ENCODE measurements around the gene DTD1. TPM values are rescaled to one million over a fixed set of nuclear protein-coding genes. Genes with fewer than 3 reads are reported as not detected.

The DTD1 gene
- total RNA-seq, 1 experiment from 2014 or later = 57.2 TPM

GRCh38 chr20:18795366-18795765 lies 207.5 kb downstream of the DTD1 start:
- DNase-seq (ENCODE audit: low read depth in 1 of 2, low spot score in 2 of 2) = no peak
- no peaks in the 10 kb centered on the region for H3K9me3 ChIP-seq (replicated peaks)
- no peak overlapping the region for H3K4me3 ChIP-seq
- H3K36me3 ChIP-seq = peaks cover 2% of the 10 kb centered on the region; the same call in 1 of the 2 replicates
- no peaks in the 10 kb centered on the region for H3K27me3 ChIP-seq (replicated peaks)
- peaks cover 5% of the 10 kb centered on the region for H3K4me1 ChIP-seq (replicated peaks)
- H3K27ac ChIP-seq = no peak overlapping the region

- no peak overlapping the region for H3K4me3 ChIP-seq
- no peak for DNase-seq (ENCODE audit: low read depth in 1 of 2, low spot score in 2 of 2)
- H3K36me3 ChIP-seq = peaks cover 2% of the 10 kb centered on the region; the same call in 1 of the 2 replicates
- no peaks in the 10 kb centered on the region for H3K27me3 ChIP-seq (replicated peaks)
- no peaks in the 10 kb centered on the region for H3K9me3 ChIP-seq (replicated peaks)
- peaks cover 5% of the 10 kb centered on the region for H3K4me1 ChIP-seq (replicated peaks)
- H3K27ac ChIP-seq = no peak overlapping the region
These were observed 208.5 kb downstream of the DTD1 start for GRCh38 chr20:18796282-18796833.

GRCh38 chr20:18801516-18801915 lies 213.7 kb downstream of the DTD1 start:
- no peaks in the 10 kb centered on the region for H3K4me1 ChIP-seq (replicated peaks)
- H3K9me3 ChIP-seq (replicated peaks) = no peaks in the 10 kb centered on the region
- H3K4me3 ChIP-seq = no peak overlapping the region
- no peak overlapping the region for H3K27ac ChIP-seq
- H3K27me3 ChIP-seq (replicated peaks) = no peaks in the 10 kb centered on the region
- DNase-seq (ENCODE audit: low read depth in 1 of 2, low spot score in 2 of 2) = no peak
- no peaks in the 10 kb centered on the region for H3K36me3 ChIP-seq

- no peaks in the 10 kb centered on the region for H3K4me1 ChIP-seq (replicated peaks)
- no peaks in the 10 kb centered on the region for H3K36me3 ChIP-seq
- DNase-seq (ENCODE audit: low read depth in 1 of 2, low spot score in 2 of 2) = no peak
- no peaks in the 10 kb centered on the region for H3K9me3 ChIP-seq (replicated peaks)
- H3K4me3 ChIP-seq = no peak overlapping the region
- H3K27me3 ChIP-seq (replicated peaks) = no peaks in the 10 kb centered on the region
- no peak overlapping the region for H3K27ac ChIP-seq
These were observed 214.3 kb downstream of the DTD1 start for GRCh38 chr20:18802012-18802634.

- H3K4me3 ChIP-seq = no peak overlapping the region
- no peaks in the 10 kb centered on the region for H3K36me3 ChIP-seq
- H3K9me3 ChIP-seq (replicated peaks) = no peaks in the 10 kb centered on the region
- no peaks in the 10 kb centered on the region for H3K27me3 ChIP-seq (replicated peaks)
- DNase-seq (ENCODE audit: low read depth in 1 of 2, low spot score in 2 of 2) = no peak
- H3K27ac ChIP-seq = no peak overlapping the region
- H3K4me1 ChIP-seq (replicated peaks) = no peaks in the 10 kb centered on the region
These were observed 218.0 kb downstream of the DTD1 start for GRCh38 chr20:18805881-18806280.

GRCh38 chr20:18808712-18809111 lies 220.9 kb downstream of the DTD1 start:
- DNase-seq (ENCODE audit: low read depth in 1 of 2, low spot score in 2 of 2) = no peak
- Histone ChIP-seq H3K36me3 (no peaks in the 10 kb centered on the region), H3K27ac (no peak overlapping the region), H3K9me3 (replicated peaks) (no peaks in the 10 kb centered on the region), H3K4me3 (no peak overlapping the region), H3K27me3 (replicated peaks) (no peaks in the 10 kb centered on the region), H3K4me1 (replicated peaks) (no peaks in the 10 kb centered on the region)

- Histone ChIP-seq H3K27ac (no peak overlapping the region), H3K27me3 (replicated peaks) (no peaks in the 10 kb centered on the region), H3K4me3 (no peak overlapping the region), H3K36me3 (no peaks in the 10 kb centered on the region), H3K4me1 (replicated peaks) (no peaks in the 10 kb centered on the region), H3K9me3 (replicated peaks) (no peaks in the 10 kb centered on the region)
- DNase-seq (ENCODE audit: low read depth in 1 of 2, low spot score in 2 of 2) = no peak
These were observed 223.3 kb downstream of the DTD1 start for GRCh38 chr20:18811186-18811585.

- H3K27ac ChIP-seq = no peak overlapping the region
- no peak for DNase-seq (ENCODE audit: low read depth in 1 of 2, low spot score in 2 of 2)
- H3K36me3 ChIP-seq = no peaks in the 10 kb centered on the region
- H3K4me3 ChIP-seq = no peak overlapping the region
- H3K27me3 ChIP-seq (replicated peaks) = no peaks in the 10 kb centered on the region
- no peaks in the 10 kb centered on the region for H3K4me1 ChIP-seq (replicated peaks)
- no peaks in the 10 kb centered on the region for H3K9me3 ChIP-seq (replicated peaks)
These were observed 224.1 kb downstream of the DTD1 start for GRCh38 chr20:18811904-18812303.

- Histone ChIP-seq H3K4me1 (replicated peaks) (no peaks in the 10 kb centered on the region), H3K36me3 (no peaks in the 10 kb centered on the region), H3K4me3 (no peak within 1 kb of the TSS), H3K9me3 (replicated peaks) (no peaks in the 10 kb centered on the region), H3K27ac (no peak within 1 kb of the TSS), H3K27me3 (replicated peaks) (no peaks in the 10 kb centered on the region)
- DNase-seq (ENCODE audit: low read depth in 1 of 2, low spot score in 2 of 2) = no peak
These were observed 225.6 kb downstream of the DTD1 start, which contains the start of gene SCP2D1 for GRCh38 chr20:18813483-18813882. Gene SCP2D1 (plus strand): TSS chr20:18813783. CDS start chr20:18813816, 33 bp downstream.

- no peaks in the 10 kb centered on the region for H3K36me3 ChIP-seq
- no peaks in the 10 kb centered on the region for H3K9me3 ChIP-seq (replicated peaks)
- no peaks in the 10 kb centered on the region for H3K4me1 ChIP-seq (replicated peaks)
- no peak for DNase-seq (ENCODE audit: low read depth in 1 of 2, low spot score in 2 of 2)
- H3K27me3 ChIP-seq (replicated peaks) = no peaks in the 10 kb centered on the region
- no peak overlapping the region for H3K4me3 ChIP-seq
- no peak overlapping the region for H3K27ac ChIP-seq
These were observed 227.5 kb downstream of the DTD1 start for GRCh38 chr20:18815194-18815942.

Other genes with a start within 250 kb of the DTD1 start
- gene DZANK1, start 121.0 kb upstream of the DTD1 start, total RNA-seq (2014; rRNA removed; shearing (Covaris generic)) = 0.97 and 1.1 TPM in 2 replicates
- gene POLR3F, start 120.7 kb upstream of the DTD1 start, total RNA-seq (2014; rRNA removed; shearing (Covaris generic)) = 20.4 and 24.7 TPM in 2 replicates
- 15.9 and 24.2 TPM in 2 replicates for gene RBBP9, start 90.8 kb upstream of the DTD1 start, total RNA-seq (2014; rRNA removed; shearing (Covaris generic))
- gene SEC23B, start 80.1 kb upstream of the DTD1 start, total RNA-seq (2014; rRNA removed; shearing (Covaris generic)) = 56.0 and 71.4 TPM in 2 replicates
- gene SMIM26, start 20.6 kb upstream of the DTD1 start, total RNA-seq (2014; rRNA removed; shearing (Covaris generic)) = 84.1 and 117 TPM in 2 replicates
- not detected in 2 replicates for gene SCP2D1, start 225.7 kb downstream of the DTD1 start, total RNA-seq (2014; rRNA removed; shearing (Covaris generic))